ENCODE measurements around the gene FMNL1. TPM values are rescaled to one million over a fixed set of nuclear protein-coding genes. Genes with fewer than 3 reads are reported as not detected.

Gene FMNL1
- total and polyA plus RNA-seq, 10 of the 15 experiments (the other 5 are each of a cell fraction or from before 2014, with no cell fraction given), result 3.3 to 108 (median 19.5) TPM

- H3K9me3 ChIP-seq (replicated peaks; ENCODE audit: control insufficient read depth, insufficient read depth, low read length), result no peaks in the 10 kb centered on the region
- H3K9ac ChIP-seq (ENCODE audit: control insufficient read depth, insufficient read depth, low read length), result no peak overlapping the region
- ChIA-PET SMC1A (ENCODE audit: uncharacterized antibody, unreplicated experiment) (interaction anchor here (1.7 kb wide), 1 partner anchor 51 kb away, joined by 9 read pairs; no protein-coding TSS in a partner anchor), CTCF (interaction anchor here (1.3 to 10.7 kb wide), 4 partner anchors 9 to 50 kb away, joined by 3 to 104 read pairs (median 10); partner anchors contain the start of gene FMNL1), RAD21 (ENCODE audit: unreplicated experiment) (interaction anchor here (1.3 to 3.6 kb wide), 2 partner anchors 42 to 51 kb away, joined by 3 to 15 read pairs; no protein-coding TSS in a partner anchor), POLR2A (no interaction called here)
- FAIRE-seq, result no peak
- TF ChIP-seq TCF12 (IDR thresholded peaks at IDR 0.05; ENCODE audit: low read depth, low read length), result no peak
- peak; percentile 15; the same call in 1 of the 2 replicates for TF ChIP-seq RUNX3 (IDR thresholded peaks at IDR 0.05; ENCODE audit: low read length)
- H3K4me3 ChIP-seq, result no peak overlapping the region
- H3K79me2 ChIP-seq (ENCODE audit: control insufficient read depth, insufficient read depth, low read length), result no peaks in the 10 kb centered on the region
- 0 out of 2 replicates have a peak, but pooled peaks cover 2% of the 10 kb centered on the region for H4K20me1 ChIP-seq (ENCODE audit: control insufficient read depth, insufficient read depth)
- H3K4me2 ChIP-seq (ENCODE audit: control insufficient read depth, insufficient read depth), result no peak overlapping the region
- intact Hi-C loops (cut with micrococcal nuclease; ENCODE audit: unreplicated experiment) (no loop called here), in situ Hi-C loops (cut with MboI) (loop anchor here (25.0 kb wide), 1 partner anchor 342 kb away; no protein-coding TSS in a partner anchor)
- no peak overlapping the region for H3K27ac ChIP-seq (ENCODE audit: control insufficient read depth, insufficient read depth)
- DNase-seq (ENCODE audit: low read depth, low spot score), result no peak
- peaks cover 49 to 60% of the 10 kb centered on the region in 2 experiments for H3K36me3 ChIP-seq (ENCODE audit: control insufficient read depth in 2 of 2, insufficient read depth in 2 of 2, low read length in 1 of 2)
- WGBS (ENCODE audit: insufficient coverage, insufficient replicate concordance, low lambda C conversion rate, missing lambda C conversion rate), result 77% methylated on average over 7 of the region's 7 CpGs
- no TSS peak for BruUV-seq (replicated peaks)
- H2AFZ ChIP-seq (ENCODE audit: control insufficient read depth, low read depth, low read length), result no peak overlapping the region
- 0 out of 2 replicates have a peak, but pooled peaks cover 4% of the 10 kb centered on the region for H3K4me1 ChIP-seq (ENCODE audit: control insufficient read depth, insufficient read depth, low read length)
- no peaks in the 10 kb centered on the region for H3K27me3 ChIP-seq (replicated peaks in 1 of 2; ENCODE audit: control insufficient read depth in 2 of 2, insufficient read depth in 2 of 2, low read length in 1 of 2)
- peak; percentile 42; the same call in 2 of the 3 replicates for ATAC-seq
Measured at GRCh38 chr17:45269912-45270311, 48.2 kb downstream of the FMNL1 start.

GRCh38 chr17:45270828-45271418 lies 49.2 kb downstream of the FMNL1 start:
- Histone ChIP-seq H2AFZ (ENCODE audit: control insufficient read depth, low read depth, low read length) (no peak overlapping the region), H3K4me2 (ENCODE audit: control insufficient read depth, insufficient read depth) (no peak overlapping the region), H3K9ac (ENCODE audit: control insufficient read depth, insufficient read depth, low read length) (no peak overlapping the region), H3K27ac (ENCODE audit: control insufficient read depth, insufficient read depth) (no peak overlapping the region), H3K36me3 (ENCODE audit: control insufficient read depth in 2 of 2, insufficient read depth in 2 of 2, low read length in 1 of 2) (peaks cover 47 to 58% of the 10 kb centered on the region in 2 experiments), H3K4me1 (ENCODE audit: control insufficient read depth, insufficient read depth, low read length) (0 out of 2 replicates have a peak, but pooled peaks cover 4% of the 10 kb centered on the region), H3K4me3 (no peak overlapping the region), H4K20me1 (ENCODE audit: control insufficient read depth, insufficient read depth) (0 out of 2 replicates have a peak, but pooled peaks cover 2% of the 10 kb centered on the region), H3K79me2 (ENCODE audit: control insufficient read depth, insufficient read depth, low read length) (no peaks in the 10 kb centered on the region), H3K9me3 (replicated peaks; ENCODE audit: control insufficient read depth, insufficient read depth, low read length) (no peaks in the 10 kb centered on the region), H3K27me3 (replicated peaks in 1 of 2; ENCODE audit: control insufficient read depth in 2 of 2, insufficient read depth in 2 of 2, low read length in 1 of 2) (no peaks in the 10 kb centered on the region)
- ChIA-PET RAD21 (ENCODE audit: unreplicated experiment) (interaction anchor here (1.0 to 3.6 kb wide), 2 partner anchors 52 to 115 kb away, joined by 3 to 15 read pairs; no protein-coding TSS in a partner anchor), CTCF (interaction anchor here (0.6 to 10.7 kb wide), 14 partner anchors 8 to 119 kb away, joined by 3 to 104 read pairs (median 4); partner anchors contain the start of gene FMNL1), POLR2A (interaction anchor here (0.7 kb wide), 1 partner anchor 137 kb away, joined by 3 read pairs; no protein-coding TSS in a partner anchor), SMC1A (ENCODE audit: uncharacterized antibody, unreplicated experiment) (interaction anchor here (1.6 to 1.7 kb wide), 2 partner anchors 41 to 52 kb away, joined by 3 to 9 read pairs; no protein-coding TSS in a partner anchor)
- WGBS (ENCODE audit: insufficient coverage, insufficient replicate concordance, low lambda C conversion rate, missing lambda C conversion rate), result 85% methylated on average over 13 of the region's 13 CpGs
- TF ChIP-seq ZNF24 (IDR thresholded peaks at IDR 0.05) (no peak), CTCF (IDR thresholded peaks at IDR 0.05 in 2 of 3, conservative IDR thresholded peaks at IDR 0.05 in 1 of 3; ENCODE audit: control insufficient read depth in 2 of 3, extremely low read depth in 1 of 3, insufficient read depth in 1 of 3, low read depth in 3 of 3, low read length in 3 of 3) (peak; percentile 45 to 82 (median 62)), SP1 (IDR thresholded peaks at IDR 0.05; ENCODE audit: low read depth, low read length) (no peak), BACH1 (IDR thresholded peaks at IDR 0.05; ENCODE audit: borderline replicate concordance) (no peak), RAD21 (IDR thresholded peaks at IDR 0.05; ENCODE audit: insufficient read depth, low read depth, low read length) (peak; percentile 44), ZSCAN29 (IDR thresholded peaks at IDR 0.05) (no peak), MYB (IDR thresholded peaks at IDR 0.05; ENCODE audit: borderline replicate concordance, low read depth, low read length) (no peak)
- in situ Hi-C loops (cut with MboI) (loop anchor here (25.0 kb wide), 1 partner anchor 341 kb away; no protein-coding TSS in a partner anchor), intact Hi-C loops (cut with micrococcal nuclease; ENCODE audit: unreplicated experiment) (no loop called here)
- FAIRE-seq (no peak), DNase-seq (ENCODE audit: low read depth, low spot score) (no peak), ATAC-seq (peak; percentile 80)
- BruUV-seq (replicated peaks), result no TSS peak
